NCI-H1048 (cell line): ENCODE results near the gene EME2.

ENCODE experiments used
- DNase-seq: peaks from one replicate; lab custom pipeline; 2025; lab: John Stamatoyannopoulos, UW

EME2 gene

GRCh38 chr16:1818873-1819525 lies 46.4 kb downstream of the EME2 start:
- DNase-seq = no peak

- no peak for DNase-seq
Observed at GRCh38 chr16:1819611-1820010, 47.0 kb downstream of the EME2 start.

GRCh38 chr16:1820096-1820945 lies 47.7 kb downstream of the EME2 start:
- DNase-seq = no peak

GRCh38 chr16:1820946-1821290 lies 48.3 kb downstream of the EME2 start:
- DNase-seq = no peak

- DNase-seq = no peak
Observed at GRCh38 chr16:1821861-1822611, 49.4 kb downstream of the EME2 start.

- DNase-seq = no peak
Observed at GRCh38 chr16:1822801-1823200, 50.2 kb downstream of the EME2 start.

- DNase-seq = no peak
Observed at GRCh38 chr16:1823821-1824220, 51.2 kb downstream of the EME2 start.

GRCh38 chr16:1825381-1825863 lies 52.8 kb downstream of the EME2 start:
- DNase-seq = no peak
